IPS-18c (cell line): ENCODE results near the gene NUP210.

Experiments
- H3K4me3 ChIP-seq: 2 replicates; pipeline ENCODE4 v1.7.0; 2013; ENCODE audit warnings: low read depth, mild to moderate bottlenecking, low read length, moderate library complexity; ENCODE audit not compliant: insufficient read depth
- H3K9me3 ChIP-seq: one replicate; pipeline ENCODE4 v1.6.1; 2013; ENCODE audit warnings: mild to moderate bottlenecking, low read length, moderate library complexity; ENCODE audit not compliant: control insufficient read depth, insufficient read depth

NUP210 gene

DNA sequence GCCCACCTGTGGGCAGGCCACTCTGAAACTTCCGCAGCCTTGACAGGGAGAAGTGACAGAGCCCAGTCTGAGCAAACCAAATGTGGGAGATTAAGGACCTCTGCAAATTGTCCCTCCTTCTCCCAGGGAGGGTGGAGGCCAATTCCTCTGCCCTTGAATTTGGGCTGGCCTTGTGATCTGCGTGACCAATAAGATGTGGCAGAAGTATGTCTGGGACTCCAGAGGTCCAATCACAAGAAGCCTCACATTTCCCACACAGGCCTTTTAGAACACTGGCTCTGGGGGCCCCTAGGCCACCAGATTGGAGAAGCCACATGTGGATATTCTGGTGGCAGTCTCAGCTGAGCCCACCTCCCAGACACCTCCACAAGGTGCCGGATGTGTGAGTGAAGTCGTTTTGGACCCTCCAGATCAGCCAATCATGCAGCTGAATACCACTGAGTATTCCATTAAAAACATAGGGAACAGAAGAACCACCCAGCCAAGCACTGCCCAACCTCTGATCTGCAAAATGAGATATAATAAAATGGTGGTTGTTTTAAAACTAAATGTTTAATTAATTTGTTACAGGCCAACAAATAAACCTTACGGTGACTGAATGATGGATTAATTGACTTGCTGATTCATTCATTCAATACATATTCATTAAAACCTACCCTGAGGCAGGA is 150.3 kb downstream of the NUP210 start:
- peaks cover 2% of the 10 kb centered on the region for H3K9me3 ChIP-seq
- H3K4me3 ChIP-seq = no peak overlapping the region

DNA sequence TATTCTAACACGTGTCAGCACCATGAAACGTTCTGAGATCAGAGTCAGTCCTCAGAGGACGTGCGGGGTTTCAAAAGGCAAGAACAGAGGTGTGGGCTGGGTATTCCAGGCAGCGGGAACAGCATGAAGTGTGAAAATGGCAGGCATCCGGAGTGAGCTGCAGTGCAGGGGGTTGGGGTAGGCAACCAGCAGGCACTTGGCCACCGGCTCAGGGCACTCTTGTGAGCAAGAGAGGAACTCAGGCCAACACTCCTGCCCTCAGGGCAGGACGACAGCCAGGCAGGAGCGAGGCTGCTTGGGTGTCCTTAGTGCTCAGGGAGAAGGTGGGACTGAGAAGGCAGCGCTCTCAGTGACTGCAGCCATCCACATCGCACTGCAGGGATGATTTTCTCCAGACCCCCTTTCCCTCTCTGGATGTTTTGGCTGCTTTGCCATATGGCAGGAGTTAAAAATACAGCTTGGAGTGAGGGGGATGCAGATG is 151.1 kb downstream of the NUP210 start:
- Histone ChIP-seq H3K4me3 (no peak overlapping the region), H3K9me3 (peaks cover 2% of the 10 kb centered on the region)

DNA sequence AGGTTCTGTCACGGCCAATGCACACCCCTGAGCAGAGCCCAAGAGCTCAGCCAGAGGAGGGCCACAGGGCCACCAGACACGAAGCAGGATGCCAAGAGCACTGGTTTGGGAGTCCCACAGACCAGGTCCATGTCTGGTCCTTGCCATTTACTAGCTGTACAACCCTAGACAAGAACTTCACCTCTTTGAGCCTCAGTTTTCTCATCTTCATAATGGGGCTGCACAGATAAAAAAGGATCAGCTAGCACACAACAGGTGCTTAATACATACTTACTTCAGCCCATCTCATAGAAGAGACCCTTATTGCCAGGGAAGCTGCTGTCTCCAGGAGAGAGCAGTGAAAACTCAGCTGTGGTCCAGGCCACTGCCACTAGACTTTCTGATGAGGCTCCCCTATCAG is 152.0 kb downstream of the NUP210 start:
- Histone ChIP-seq H3K9me3 (peaks cover 2% of the 10 kb centered on the region), H3K4me3 (no peak overlapping the region)

DNA sequence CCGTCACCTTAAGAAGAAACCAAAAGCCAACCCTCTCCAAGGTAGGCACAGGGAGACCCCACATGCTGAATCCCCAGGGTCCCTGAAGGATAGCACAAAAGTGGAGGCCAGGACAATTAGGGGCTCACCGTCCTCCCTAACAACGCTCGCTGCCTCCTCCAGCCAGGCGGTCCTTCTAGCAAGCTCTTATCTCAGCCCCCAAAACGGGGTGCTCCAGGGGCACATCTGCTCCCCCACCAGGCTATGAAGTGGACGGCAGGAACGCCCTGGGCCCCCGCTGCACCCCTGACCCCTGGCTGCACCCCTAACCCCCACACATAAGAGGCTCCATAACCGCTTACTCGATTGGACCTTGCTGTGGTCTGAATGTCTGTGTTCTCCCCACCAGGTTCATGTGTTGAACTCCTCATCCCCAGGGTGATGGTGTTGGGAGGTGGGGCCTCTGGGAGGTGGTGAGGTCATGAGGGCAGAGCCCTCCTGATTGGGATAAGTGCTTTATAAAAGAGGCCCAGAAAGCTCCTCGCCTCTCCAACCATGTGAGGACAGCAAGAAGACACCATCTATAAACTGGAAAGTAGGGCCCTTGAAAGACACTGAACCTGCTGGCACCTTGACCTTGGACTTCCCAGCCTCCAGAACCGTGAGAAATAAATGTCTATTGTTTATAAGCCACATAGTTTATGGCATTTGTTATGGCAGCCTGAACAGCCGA is 153.3 kb downstream of the NUP210 start:
- H3K4me3 ChIP-seq = no peak overlapping the region
- peaks cover 2% of the 10 kb centered on the region for H3K9me3 ChIP-seq
